Activated naive CD4-positive, alpha-beta T cell treated with anti-CD3 and anti-CD28 coated beads, Interleukin-2, amount 50 U/mL, for 24 hours (primary cell): ENCODE data around the gene PRTN3.

ENCODE experiments used
- H3K27ac Mint-ChIP-seq: one replicate; pipeline ENCODE4 v1.8.0; 2021; ENCODE audit warnings: mild to moderate bottlenecking, mixed read lengths
- H3K27me3 Mint-ChIP-seq: one replicate; pipeline ENCODE4 v1.8.0; 2021; ENCODE audit warnings: mixed read lengths
- H3K36me3 Mint-ChIP-seq: one replicate; pipeline ENCODE4 v1.8.0; 2021; ENCODE audit warnings: mixed read lengths
- H3K4me1 Mint-ChIP-seq: one replicate; pipeline ENCODE4 v1.8.0; 2021; ENCODE audit warnings: mixed read lengths
- H3K4me3 Mint-ChIP-seq: one replicate; pipeline ENCODE4 v1.8.0; 2021; ENCODE audit warnings: mild to moderate bottlenecking, mixed read lengths
- H3K9me3 Mint-ChIP-seq: one replicate; pipeline ENCODE4 v1.8.0; 2021; ENCODE audit warnings: mixed read lengths

Gene PRTN3

GRCh38 chr19:858868-859843 lies 18.4 kb downstream of the PRTN3 start, which contains the start of gene CFD:
TSS of gene CFD (plus strand) at chr19:859664. CDS start at chr19:859690, 26 bp downstream.
- Mint-ChIP-seq H3K27me3 (peaks cover 1% of the 10 kb centered on the region), H3K27ac (peak within 1 kb of the TSS; percentile 41), H3K4me1 (peaks cover 19% of the 10 kb centered on the region), H3K9me3 (no peaks in the 10 kb centered on the region), H3K36me3 (no peaks in the 10 kb centered on the region), H3K4me3 (no peak within 1 kb of the TSS)

GRCh38 chr19:861141-861755 lies 20.4 kb downstream of the PRTN3 start:
- Mint-ChIP-seq H3K36me3 (no peaks in the 10 kb centered on the region), H3K27ac (no peak overlapping the region), H3K9me3 (no peaks in the 10 kb centered on the region), H3K4me3 (no peak overlapping the region), H3K4me1 (peaks cover 19% of the 10 kb centered on the region), H3K27me3 (peaks cover 1% of the 10 kb centered on the region)

- Mint-ChIP-seq H3K4me3 (no peak overlapping the region), H3K27ac (no peak overlapping the region), H3K36me3 (no peaks in the 10 kb centered on the region), H3K4me1 (peaks cover 19% of the 10 kb centered on the region), H3K9me3 (no peaks in the 10 kb centered on the region), H3K27me3 (peaks cover under 1% of the 10 kb centered on the region)
Observed at GRCh38 chr19:861756-862580, 21.2 kb downstream of the PRTN3 start.

- Mint-ChIP-seq H3K27me3 (no peaks in the 10 kb centered on the region), H3K4me1 (peaks cover 20% of the 10 kb centered on the region), H3K9me3 (no peaks in the 10 kb centered on the region), H3K27ac (peak overlapping the region; percentile 55), H3K4me3 (peak overlapping the region; percentile 55), H3K36me3 (peaks cover 3% of the 10 kb centered on the region)
Observed at GRCh38 chr19:862581-863314, 21.9 kb downstream of the PRTN3 start.

- H3K27ac Mint-ChIP-seq: no peak overlapping the region
- H3K27me3 Mint-ChIP-seq: no peaks in the 10 kb centered on the region
- peak overlapping the region; percentile 3 for H3K4me3 Mint-ChIP-seq
- peaks cover 19% of the 10 kb centered on the region for H3K4me1 Mint-ChIP-seq
- H3K36me3 Mint-ChIP-seq: peaks cover 3% of the 10 kb centered on the region
- no peaks in the 10 kb centered on the region for H3K9me3 Mint-ChIP-seq
Observed at GRCh38 chr19:863315-863620, 22.5 kb downstream of the PRTN3 start.

GRCh38 chr19:866769-867300 lies 26.0 kb downstream of the PRTN3 start:
- no peaks in the 10 kb centered on the region for H3K9me3 Mint-ChIP-seq
- H3K27ac Mint-ChIP-seq: no peak overlapping the region
- H3K27me3 Mint-ChIP-seq: no peaks in the 10 kb centered on the region
- peaks cover 19% of the 10 kb centered on the region for H3K4me1 Mint-ChIP-seq
- peaks cover 3% of the 10 kb centered on the region for H3K36me3 Mint-ChIP-seq
- no peak overlapping the region for H3K4me3 Mint-ChIP-seq

- no peaks in the 10 kb centered on the region for H3K27me3 Mint-ChIP-seq
- peaks cover 24% of the 10 kb centered on the region for H3K4me1 Mint-ChIP-seq
- no peak overlapping the region for H3K4me3 Mint-ChIP-seq
- H3K9me3 Mint-ChIP-seq: no peaks in the 10 kb centered on the region
- H3K27ac Mint-ChIP-seq: no peak overlapping the region
- peaks cover 3% of the 10 kb centered on the region for H3K36me3 Mint-ChIP-seq
Observed at GRCh38 chr19:867301-867793, 26.5 kb downstream of the PRTN3 start.

GRCh38 chr19:867855-868457 lies 27.2 kb downstream of the PRTN3 start:
- Mint-ChIP-seq H3K36me3 (peaks cover 3% of the 10 kb centered on the region), H3K9me3 (no peaks in the 10 kb centered on the region), H3K27ac (no peak overlapping the region), H3K4me3 (no peak overlapping the region), H3K4me1 (peaks cover 23% of the 10 kb centered on the region), H3K27me3 (no peaks in the 10 kb centered on the region)

- Mint-ChIP-seq H3K27me3 (no peaks in the 10 kb centered on the region), H3K9me3 (no peaks in the 10 kb centered on the region), H3K4me3 (no peak overlapping the region), H3K27ac (no peak overlapping the region), H3K36me3 (peaks cover 3% of the 10 kb centered on the region), H3K4me1 (peaks cover 17% of the 10 kb centered on the region)
Observed at GRCh38 chr19:868458-869244, 27.9 kb downstream of the PRTN3 start.

GRCh38 chr19:869245-870177 lies 28.7 kb downstream of the PRTN3 start:
- Mint-ChIP-seq H3K27ac (no peak overlapping the region), H3K27me3 (no peaks in the 10 kb centered on the region), H3K4me3 (no peak overlapping the region), H3K36me3 (peaks cover 3% of the 10 kb centered on the region), H3K4me1 (peaks cover 12% of the 10 kb centered on the region), H3K9me3 (no peaks in the 10 kb centered on the region)

- Mint-ChIP-seq H3K36me3 (peaks cover 3% of the 10 kb centered on the region), H3K27ac (peak overlapping the region; percentile 79), H3K9me3 (no peaks in the 10 kb centered on the region), H3K4me3 (peak overlapping the region; percentile 36), H3K27me3 (no peaks in the 10 kb centered on the region), H3K4me1 (peaks cover 12% of the 10 kb centered on the region)
Observed at GRCh38 chr19:870314-870713, 29.5 kb downstream of the PRTN3 start.

- Mint-ChIP-seq H3K27ac (no peak overlapping the region), H3K4me3 (no peak overlapping the region), H3K9me3 (no peaks in the 10 kb centered on the region)
Observed at GRCh38 chr19:870963-871401, 30.2 kb downstream of the PRTN3 start.

More at GRCh38 chr19:870963-871401, 30.2 kb downstream of the PRTN3 start:
- H3K27me3 Mint-ChIP-seq: no peaks in the 10 kb centered on the region
- H3K4me1 Mint-ChIP-seq: peaks cover 12% of the 10 kb centered on the region
- H3K36me3 Mint-ChIP-seq: peaks cover 3% of the 10 kb centered on the region
